H1 (cell line): ENCODE results near the gene PARD6A. TPM values are rescaled to one million over a fixed set of nuclear protein-coding genes. Genes with fewer than 3 reads are reported as not detected.

Source experiments
- CTCF ChIA-PET: fragments of 300-600 bp; sonication (Branson Sonifier 250); formaldehyde crosslinking; loops from one replicate; lab custom pipeline; 2021; ENCODE audit not compliant: partially characterized antibody; lab: Charles Lee
- POLR2A ChIA-PET: fragments of 300-600 bp; sonication (Branson Sonifier 250); formaldehyde crosslinking; loops from one replicate; lab custom pipeline; 2021; ENCODE audit warnings: inconsistent platforms; ENCODE audit not compliant: partially characterized antibody; lab: Charles Lee
- DNase-seq, 2 experiments: peaks; one replicate each; pipeline versions ENCODE4 v3.0.0 to v3.0.0-alpha.2; 2010 to 2022; ENCODE audit warnings: low spot score in 2 of 2, low read depth in 1 of 2, mixed read lengths in 1 of 2
- FAIRE-seq: peaks from 2 replicates; lab custom pipeline; 2011; peaks lifted over from hg19 to GRCh38; lab: Jason Lieb, UNC
- H2AFZ ChIP-seq: 2 replicates; pipeline ENCODE4 v1.8.1; 2012; ENCODE audit warnings: low read length, inconsistent platforms
- H2AK5ac ChIP-seq: 2 replicates; pipeline ENCODE4 v1.6.1; 2013; ENCODE audit warnings: low read depth, low read length
- H2BK120ac ChIP-seq: replicated peaks from 2 replicates; pipeline ENCODE3; 2013; ENCODE audit warnings: low read depth, low read length, inconsistent platforms
- H2BK12ac ChIP-seq: 2 replicates; pipeline ENCODE4 v1.6.1; 2013; ENCODE audit warnings: low read depth, low read length
- H2BK15ac ChIP-seq: 2 replicates; pipeline ENCODE4 v1.6.1; 2013; ENCODE audit warnings: low read length
- H2BK20ac ChIP-seq: 2 replicates; pipeline ENCODE4 v1.6.1; 2013; ENCODE audit warnings: low read length
- H2BK5ac ChIP-seq: 2 replicates; pipeline ENCODE4 v1.6.1; 2013; ENCODE audit warnings: low read depth, low read length
- H3K14ac ChIP-seq: 2 replicates; pipeline ENCODE4 v1.6.1; 2013; ENCODE audit warnings: inconsistent platforms; ENCODE audit not compliant: insufficient read length
- H3K18ac ChIP-seq: 2 replicates; pipeline ENCODE4 v1.6.1; 2013; ENCODE audit warnings: low read length; ENCODE audit errors: extremely low read depth
- H3K23ac ChIP-seq: 2 replicates; pipeline ENCODE4 v1.6.1; 2013; ENCODE audit warnings: inconsistent platforms; ENCODE audit not compliant: insufficient read length
- H3K23me2 ChIP-seq: 2 replicates; pipeline ENCODE4 v1.6.1; 2013; ENCODE audit warnings: low read depth, low read length
- H3K27ac ChIP-seq: 2 replicates; pipeline ENCODE4 v1.6.1; 2011; ENCODE audit warnings: low read depth, low read length, inconsistent platforms
- H3K27me3 ChIP-seq, 4 experiments: replicated peaks in 1 of 4; 1 replicate in 1 of 4; 2 replicates in 3 of 4; pipeline versions ENCODE4 v1.6.1 to v1.8.1; 2011 to 2013; ENCODE audit warnings: low read length in 3 of 4, mild to moderate bottlenecking in 3 of 4, inconsistent platforms in 2 of 4, mixed read lengths in 2 of 4, moderate library complexity in 1 of 4; ENCODE audit not compliant: control insufficient read depth in 3 of 4, insufficient read depth in 3 of 4; ENCODE audit errors: extremely low read depth in 1 of 4
- H3K36me3 ChIP-seq, 4 experiments: 2 replicates each; pipeline versions ENCODE4 v1.6.1 to v1.8.1; 2011 to 2013; ENCODE audit warnings: mild to moderate bottlenecking in 4 of 4, low read length in 3 of 4, moderate library complexity in 2 of 4, control low read depth in 1 of 4, inconsistent platforms in 1 of 4; ENCODE audit not compliant: insufficient read depth in 4 of 4, control insufficient read depth in 2 of 4
- H3K4ac ChIP-seq: replicated peaks from 2 replicates; pipeline ENCODE3; 2013; ENCODE audit warnings: low read length, low read depth, mixed read lengths, inconsistent platforms; ENCODE audit not compliant: insufficient read length
- H3K4me1 ChIP-seq, 4 experiments: replicated peaks in 1 of 4; 1 replicate in 1 of 4; 2 replicates in 3 of 4; pipeline versions ENCODE4 v1.6.1 to v1.8.1; 2011 to 2013; ENCODE audit warnings: low read length in 3 of 4, inconsistent platforms in 2 of 4, mixed read lengths in 1 of 4; ENCODE audit not compliant: insufficient read depth in 4 of 4, control insufficient read depth in 3 of 4
- H3K4me2 ChIP-seq, 2 experiments: 2 replicates each; pipeline versions ENCODE4 v1.6.1 to v1.8.1; 2011 to 2013; ENCODE audit warnings: low read depth in 2 of 2, low read length in 2 of 2, control low read depth in 1 of 2, inconsistent platforms in 1 of 2, mild to moderate bottlenecking in 1 of 2; ENCODE audit not compliant: insufficient read depth in 1 of 2
- H3K4me3 ChIP-seq, 4 experiments: fragments of 200-600, 300-600 bp in 1 of 4; sonication (generic), shearing (Covaris generic), sonication (Bioruptor Twin) in 1 of 4; 2 replicates each; pipeline versions ENCODE4 v1.5.1 to v1.8.1; 2011 to 2016; ENCODE audit warnings: low read length in 4 of 4, low read depth in 3 of 4, control low read depth in 2 of 4, inconsistent platforms in 2 of 4, mild to moderate bottlenecking in 2 of 4, mixed read lengths in 1 of 4, moderate library complexity in 1 of 4; ENCODE audit not compliant: insufficient read depth in 2 of 4; ENCODE audit errors: extremely low read depth in 1 of 4
- H3K56ac ChIP-seq: replicated peaks from 2 replicates; pipeline ENCODE3; 2013; ENCODE audit warnings: low read depth, mild to moderate bottlenecking, mixed read lengths, low read length, inconsistent platforms; ENCODE audit not compliant: insufficient read length
- H3K79me1 ChIP-seq: 2 replicates; pipeline ENCODE4 v1.6.1; 2013; ENCODE audit warnings: low read depth, low read length, control low read depth
- H3K79me2 ChIP-seq, 2 experiments: 2 replicates each; pipeline versions ENCODE4 v1.6.1 to v1.8.1; 2012 to 2013; ENCODE audit warnings: low read length in 2 of 2, mild to moderate bottlenecking in 2 of 2, inconsistent platforms in 1 of 2; ENCODE audit not compliant: insufficient read depth in 2 of 2, control insufficient read depth in 1 of 2
- H3K9ac ChIP-seq, 4 experiments: replicated peaks in 1 of 4; 1 replicate in 1 of 4; 2 replicates in 3 of 4; pipeline versions ENCODE4 v1.6.1 to v1.8.1; 2011 to 2013; ENCODE audit warnings: low read depth in 3 of 4, low read length in 3 of 4, control low read depth in 2 of 4, mild to moderate bottlenecking in 2 of 4, moderate library complexity in 2 of 4, inconsistent platforms in 1 of 4; ENCODE audit errors: extremely low read depth in 1 of 4
- H3K9me3 ChIP-seq, 2 experiments: 2 replicates each; pipeline versions ENCODE4 v1.6.1 to v1.8.1; 2012 to 2013; ENCODE audit warnings: mild to moderate bottlenecking in 2 of 2, moderate library complexity in 2 of 2, control low read depth in 1 of 2, inconsistent platforms in 1 of 2, low read depth in 1 of 2, low read length in 1 of 2, mixed read lengths in 1 of 2; ENCODE audit not compliant: insufficient read depth in 2 of 2
- H4K20me1 ChIP-seq, 2 experiments: replicated peaks in 1 of 2; 2 replicates each; pipeline versions ENCODE3 to v1.8.1; 2011 to 2013; ENCODE audit warnings: inconsistent platforms in 2 of 2, low read length in 2 of 2, mild to moderate bottlenecking in 1 of 2; ENCODE audit not compliant: insufficient read depth in 2 of 2, control insufficient read depth in 1 of 2
- H4K5ac ChIP-seq: 2 replicates; pipeline ENCODE4 v1.6.1; 2013; ENCODE audit warnings: low read length, low read depth, mixed read lengths, inconsistent platforms; ENCODE audit not compliant: insufficient read length
- H4K8ac ChIP-seq: 2 replicates; pipeline ENCODE4 v1.8.0; 2013; ENCODE audit warnings: mild to moderate bottlenecking, moderate library complexity, low read length, inconsistent platforms; ENCODE audit not compliant: insufficient read depth; ENCODE audit errors: extremely low read depth
- H4K91ac ChIP-seq: replicated peaks from 2 replicates; pipeline ENCODE3; 2013; ENCODE audit warnings: low read length, mixed read lengths, inconsistent platforms; ENCODE audit not compliant: insufficient read length
- ATF3 ChIP-seq: IDR thresholded peaks from 2 replicates; pipeline ENCODE4 v1.6.1; 2011; ENCODE audit warnings: low read depth, mild to moderate bottlenecking, low read length; ENCODE audit not compliant: insufficient read depth
- CHD1 ChIP-seq: IDR thresholded peaks from 2 replicates; pipeline ENCODE4 v1.6.1; 2012; ENCODE audit warnings: low read depth, low read length, improper control_type of control experiment
- PHF8 ChIP-seq: fragments of 200-600 bp; sonication (generic); conservative IDR thresholded peaks from 2 replicates; pipeline ENCODE4 v1.7.1; 2012; ENCODE audit warnings: low read depth, mild to moderate bottlenecking, inconsistent platforms, low read length, moderate library complexity
- POLR2A ChIP-seq, 2 experiments: IDR thresholded peaks; 1 replicate in 1 of 2; 2 replicates in 1 of 2; pipeline ENCODE4 v1.6.1; 2011; ENCODE audit warnings: low read depth in 2 of 2, low read length in 2 of 2, mild to moderate bottlenecking in 2 of 2; ENCODE audit errors: control extremely low read depth in 1 of 2
- RAD21 ChIP-seq, 2 experiments: IDR thresholded peaks in 1 of 2; conservative IDR thresholded peaks in 1 of 2; 2 replicates each; pipeline ENCODE4 v1.6.1; 2011; ENCODE audit warnings: low read depth in 2 of 2, low read length in 2 of 2, improper control_type of control experiment in 1 of 2, inconsistent platforms in 1 of 2, mild to moderate bottlenecking in 1 of 2, moderate library complexity in 1 of 2
- TAF7 ChIP-seq: optimal IDR thresholded peaks from 2 replicates; pipeline ENCODE3; 2011; ENCODE audit warnings: low read depth, mild to moderate bottlenecking, inconsistent platforms, low read length, moderate library complexity, borderline replicate concordance
- WGBS, 2 experiments: shearing (Covaris generic) in 1 of 2; methylation state at CpG; one replicate each; pipeline versions ENCODE4 v1.1.6 to v1.1.7; 2013 to 2015; ENCODE audit warnings: low lambda C conversion rate in 2 of 2, mixed read lengths in 2 of 2, inconsistent platforms in 1 of 2, low coverage in 1 of 2, missing lambda C conversion rate in 1 of 2; ENCODE audit not compliant: insufficient replicate concordance in 2 of 2, insufficient coverage in 1 of 2, insufficient read length in 1 of 2; ENCODE audit errors: extremely low coverage in 1 of 2, missing lambda C conversion rate in 1 of 2; 5-methylcytosine and 5-hydroxymethylcytosine counted together
- polyA plus RNA-seq, 7 experiments: library from polyadenylated mRNA; depleted of rRNA in 3 of 7; stranded (reverse) in 5 of 7; unstranded in 2 of 7; fragments of >200 nt in 5 of 7; fragments of 200-250 nt in 2 of 7; gene quantifications; 1 replicate in 5 of 7; 2 replicates in 1 of 7; 4 replicates in 1 of 7; pipeline versions ENCODE4 v1.2.1 to v1.2.3, GENCODE V29; 2011 to 2013; ENCODE audit warnings: missing spikeins in 2 of 7, mixed read lengths in 2 of 7
- total RNA-seq: library from RNA; stranded (reverse); fragmentation: NEBNext Ultra II Directional; extraction: Animal tissue kit (Norgen Biotek cat#: 25700); gene quantifications from 2 replicates; pipeline ENCODE4 v1.2.1, GENCODE V29; 2021
- TF ChIP-seq, protein P1 (sequence below): IDR thresholded peaks from 2 replicates; pipeline ENCODE4 v1.6.1; 2011; ENCODE audit warnings: low read length, improper control_type of control experiment

The PARD6A gene
- total and polyA plus RNA-seq, 2 of the 8 experiments (the other 6 are each of a cell fraction or from before 2014, with no cell fraction given), result 15.1 to 21.8 TPM

GRCh38 chr16:67661886-67662652 is 1.3 kb downstream of the PARD6A start:
- Histone ChIP-seq H3K14ac (no peak overlapping the region), H4K5ac (no peak overlapping the region), H3K18ac (no peak overlapping the region), H2BK5ac (no peak overlapping the region), H3K79me1 (no peaks in the 10 kb centered on the region; the same call in 1 of the 2 replicates), H3K9ac (no peak overlapping the region), H2BK15ac (no peak overlapping the region), H2AFZ (no peak overlapping the region), H3K27me3 (peaks cover 0 to 2% (median under 1%) of the 10 kb centered on the region in 4 experiments; a peak in 2 of 7 replicates), H4K20me1 (peaks cover 5 to 8% of the 10 kb centered on the region in 2 experiments), H2BK120ac (no peak overlapping the region), H2BK20ac (no peak overlapping the region), H3K23me2 (peaks cover 25% of the 10 kb centered on the region), H4K91ac (no peak overlapping the region), H2BK12ac (no peak overlapping the region), H3K4me1 (peaks cover 0 to 26% (median 15%) of the 10 kb centered on the region in 4 experiments; a peak in 5 of 7 replicates), H3K79me2 (no peaks in the 10 kb centered on the region), H3K9me3 (no peaks in the 10 kb centered on the region), H3K4me3 (peak overlapping the region; percentile 46 to 88 (median 70); a peak in 5 of 8 replicates), H3K23ac (no peak overlapping the region), H3K4ac (no peak overlapping the region), H2AK5ac (peak overlapping the region; percentile 30; the same call in 1 of the 2 replicates), H3K27ac (no peak overlapping the region), H3K56ac (no peak overlapping the region), H3K4me2 (peak overlapping the region; percentile 73 to 97), H3K36me3 (peaks cover 0 to 4% (median 2%) of the 10 kb centered on the region in 4 experiments; a peak in 1 of 8 replicates), H4K8ac (no peak overlapping the region; the same call in 1 of the 2 replicates)
- POLR2A ChIA-PET, result interaction anchor here (1.6 to 1.7 kb wide), 2 partner anchors 22 to 223 kb away, joined by 4 read pairs; partner anchors contain the start of gene NRN1L
- 92% methylated on average over 33 of the region's 34 CpGs; no CpG with 5 or more reads in 1 of the 2 experiments for WGBS, 2 experiments
- no peak for FAIRE-seq
- DNase-seq, result no peak
- CTCF ChIA-PET, result interaction anchor here (0.5 to 13.7 kb wide), 18 partner anchors 12 to 280 kb away, joined by 3 to 202 read pairs (median 6); partner anchors contain the start of genes CARMIL2, CTCF, NRN1L and NUTF2
- no peak for TF ChIP-seq RAD21 (IDR thresholded peaks at IDR 0.05 in 1 of 2, conservative IDR thresholded peaks at IDR 0.05 in 1 of 2; ENCODE audit: low read depth in 2 of 2, low read length in 2 of 2)
- TF ChIP-seq ATF3, result no peak
- no peak for TF ChIP-seq CHD1
- no peak for TF ChIP-seq PHF8
- no peak for TF ChIP-seq POLR2A (IDR thresholded peaks at IDR 0.05; ENCODE audit: control extremely low read depth in 1 of 2, low read depth in 2 of 2, low read length in 2 of 2)
- TF ChIP-seq, protein P1, sequence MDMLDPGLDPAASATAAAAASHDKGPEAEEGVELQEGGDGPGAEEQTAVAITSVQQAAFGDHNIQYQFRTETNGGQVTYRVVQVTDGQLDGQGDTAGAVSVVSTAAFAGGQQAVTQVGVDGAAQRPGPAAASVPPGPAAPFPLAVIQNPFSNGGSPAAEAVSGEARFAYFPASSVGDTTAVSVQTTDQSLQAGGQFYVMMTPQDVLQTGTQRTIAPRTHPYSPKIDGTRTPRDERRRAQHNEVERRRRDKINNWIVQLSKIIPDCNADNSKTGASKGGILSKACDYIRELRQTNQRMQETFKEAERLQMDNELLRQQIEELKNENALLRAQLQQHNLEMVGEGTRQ, result no peak
- no peak for TF ChIP-seq TAF7
